Measurements from ENCODE around the gene MED15.

- TF ChIP-seq CTCF (IDR thresholded peaks at IDR 0.05 in 4 of 5, conservative IDR thresholded peaks at IDR 0.05 in 1 of 5) (no peak), POLR2A (IDR thresholded peaks at IDR 0.05) (no peak)
Measured at GRCh38 chr22:20619045-20619892, 111.9 kb downstream of the MED15 start.

Data from gastrocnemius medialis (tissue), 4 donors.